ENCODE data around the gene RAB2B.

- TF ChIP-seq EZH2 (optimal IDR thresholded peaks at IDR 0.05; ENCODE audit: low read depth, low read length) (no peak), CTCF (IDR thresholded peaks at IDR 0.05; ENCODE audit: low read length) (no peak)
These were observed 34.2 kb upstream of the RAB2B start, which contains the start of gene METTL3 for GRCh38 chr14:21510735-21511657.

Data from MM.1S (cell line).